HepG2 (cell line): ENCODE measurements around the gene EPS8L3. TPM values are rescaled to one million over a fixed set of nuclear protein-coding genes. Genes with fewer than 3 reads are reported as not detected.

Experiments
- AFF4 ChIP-seq: sonication (generic); formaldehyde crosslinking; IDR thresholded peaks from 2 replicates; pipeline ENCODE4 v1.4.0; 2020; ENCODE audit warnings: missing genetic modification reagents
- ETS1 ChIP-seq: sonication (generic); formaldehyde crosslinking; IDR thresholded peaks from 2 replicates; pipeline ENCODE4 v1.4.0; 2020; ENCODE audit warnings: missing genetic modification reagents
- GLI4 ChIP-seq: sonication (generic); formaldehyde crosslinking; IDR thresholded peaks from 2 replicates; pipeline ENCODE4 v1.5.1; 2020; ENCODE audit warnings: missing genetic modification reagents, mild to moderate bottlenecking, moderate library complexity, borderline replicate concordance
- HCFC1 ChIP-seq: fragments of 150-350 bp; IDR thresholded peaks from 2 replicates; pipeline ENCODE4 v1.6.1; 2014; ENCODE audit warnings: low read depth, low read length
- HIC2 ChIP-seq: sonication (generic); formaldehyde crosslinking; IDR thresholded peaks from 2 replicates; pipeline ENCODE4 v1.9.0; 2022; ENCODE audit warnings: low read depth, missing genetic modification reagents
- LBX2 ChIP-seq: sonication (generic); formaldehyde crosslinking; IDR thresholded peaks from 2 replicates; pipeline ENCODE4 v1.5.0; 2020; ENCODE audit warnings: missing genetic modification reagents, mild to moderate bottlenecking, borderline replicate concordance
- MED13 ChIP-seq: sonication (generic); formaldehyde crosslinking; IDR thresholded peaks from 2 replicates; pipeline ENCODE4 v1.5.0; 2020; ENCODE audit warnings: missing genetic modification reagents
- MEIS1 ChIP-seq: sonication (generic); formaldehyde crosslinking; IDR thresholded peaks from 2 replicates; pipeline ENCODE4 v1.9.0; 2021; ENCODE audit warnings: mild to moderate bottlenecking, missing genetic modification reagents, moderate library complexity, borderline replicate concordance
- MXD4 ChIP-seq: IDR thresholded peaks from 2 replicates; pipeline ENCODE4 v1.6.1; 2016; ENCODE audit warnings: mild to moderate bottlenecking, missing biosample characterization, missing genetic modification reagents
- NRL ChIP-seq: sonication (generic); formaldehyde crosslinking; IDR thresholded peaks from 2 replicates; pipeline ENCODE4 v1.5.0; 2020; ENCODE audit warnings: missing genetic modification reagents, mild to moderate bottlenecking, moderate library complexity, borderline replicate concordance
- PRMT3 ChIP-seq: sonication (generic); formaldehyde crosslinking; IDR thresholded peaks from 2 replicates; pipeline ENCODE4 v1.8.1; 2022; ENCODE audit warnings: low read depth, mild to moderate bottlenecking, moderate library complexity, missing genetic modification reagents, borderline replicate concordance
- RAD51 ChIP-seq: fragments of 450-650 bp; IDR thresholded peaks from 2 replicates; pipeline ENCODE4 v1.6.1; 2016; ENCODE audit warnings: borderline replicate concordance
- SATB2 ChIP-seq: sonication (generic); formaldehyde crosslinking; IDR thresholded peaks from 2 replicates; pipeline ENCODE4 v1.5.0; 2020; ENCODE audit warnings: missing genetic modification reagents
- TBX3 ChIP-seq: fragments of 450-650 bp; IDR thresholded peaks from 2 replicates; pipeline ENCODE4 v1.6.1; 2017; ENCODE audit warnings: antibody characterized with exemption, mild to moderate bottlenecking, inconsistent platforms, borderline replicate concordance
- TCF7 ChIP-seq: sonication (generic); IDR thresholded peaks from 2 replicates; pipeline ENCODE4 v1.6.1; 2016; ENCODE audit warnings: antibody characterized with exemption, low read depth
- ZKSCAN8 ChIP-seq: IDR thresholded peaks from 2 replicates; pipeline ENCODE4 v1.6.1; 2016; ENCODE audit warnings: borderline replicate concordance, missing genetic modification reagents, missing compliant biosample characterization
- ZNF225 ChIP-seq: sonication (generic); formaldehyde crosslinking; IDR thresholded peaks from 2 replicates; pipeline ENCODE4 v1.4.0; 2020; ENCODE audit warnings: mild to moderate bottlenecking, missing genetic modification reagents
- ZNF24 ChIP-seq: fragments of 450-650 bp; IDR thresholded peaks from 2 replicates; pipeline ENCODE4 v1.6.1; 2017; ENCODE audit warnings: antibody characterized with exemption, mild to moderate bottlenecking
- ZNF558 ChIP-seq: sonication (generic); formaldehyde crosslinking; IDR thresholded peaks from 2 replicates; pipeline ENCODE4 v1.9.0; 2022; ENCODE audit warnings: mild to moderate bottlenecking, missing genetic modification reagents, borderline replicate concordance
- ZNF616 ChIP-seq: sonication (generic); formaldehyde crosslinking; IDR thresholded peaks from 2 replicates; pipeline ENCODE4 v1.5.0; 2020; ENCODE audit warnings: low read depth, mild to moderate bottlenecking, missing genetic modification reagents
- ZNF775 ChIP-seq: sonication (generic); formaldehyde crosslinking; IDR thresholded peaks from 2 replicates; pipeline ENCODE4 v1.4.0; 2020; ENCODE audit warnings: missing genetic modification reagents, mild to moderate bottlenecking, moderate library complexity, borderline replicate concordance
- ZNF839 ChIP-seq: sonication (generic); formaldehyde crosslinking; IDR thresholded peaks from 2 replicates; pipeline ENCODE4 v1.4.0; 2020; ENCODE audit warnings: missing genetic modification reagents, mild to moderate bottlenecking, borderline replicate concordance
- ZNF891 ChIP-seq: sonication (generic); formaldehyde crosslinking; IDR thresholded peaks from 2 replicates; pipeline ENCODE4 v1.5.0; 2020; ENCODE audit warnings: mild to moderate bottlenecking, missing genetic modification reagents
- polyA plus RNA-seq, 8 experiments: library from polyadenylated mRNA; depleted of rRNA in 3 of 8; stranded (reverse) in 7 of 8; unstranded in 1 of 8; fragments of >200 nt; fragmentation: Illumina TruSeq in 4 of 8; extraction: Trizol in 4 of 8; gene quantifications; 2 replicates each; pipeline versions ENCODE4 v1.2.1 to v1.2.3, GENCODE V29; 2011 to 2016; ENCODE audit warnings: low read depth in 4 of 8, missing spikeins in 1 of 8, mixed read lengths in 1 of 8; ENCODE audit not compliant: insufficient read depth in 1 of 8
- total RNA-seq, 5 experiments: library from RNA; depleted of rRNA; stranded (reverse); fragments of >200 nt; fragmentation: Illumina TruSeq; extraction: Trizol; gene quantifications; 2 replicates each; pipeline ENCODE4 v1.2.3, GENCODE V29; 2016; ENCODE audit warnings: low read depth in 1 of 5

Gene EPS8L3
- total and polyA plus RNA-seq, 2 of the 13 experiments (the other 11 are each of a cell fraction or from before 2014, with no cell fraction given), result 18.2 to 106 TPM

- TF ChIP-seq AFF4 (CRISPR knock-in tag), result no peak
- TF ChIP-seq ZNF225 (CRISPR knock-in tag), result no peak
- TF ChIP-seq SATB2 (CRISPR knock-in tag), result no peak
- TF ChIP-seq TBX3, result no peak
- no peak for TF ChIP-seq ZNF558 (CRISPR knock-in tag)
- TF ChIP-seq GLI4 (CRISPR knock-in tag), result no peak
- no peak for TF ChIP-seq LBX2
- TF ChIP-seq ETS1 (CRISPR knock-in tag), result no peak
- no peak for TF ChIP-seq MED13 (CRISPR knock-in tag)
- TF ChIP-seq HIC2 (CRISPR knock-in tag), result no peak
- TF ChIP-seq TCF7, result no peak
- TF ChIP-seq NRL, result 0 out of 2 replicates have a peak, but pooled peaks have one; percentile 40
- no peak for TF ChIP-seq ZNF616 (CRISPR knock-in tag)
- TF ChIP-seq MEIS1 (CRISPR knock-in tag), result peak; percentile 61; the same call in 1 of the 2 replicates
- TF ChIP-seq RAD51, result no peak
- TF ChIP-seq ZNF891 (CRISPR knock-in tag), result no peak
- TF ChIP-seq ZNF24, result no peak
- TF ChIP-seq PRMT3, result no peak
- TF ChIP-seq MXD4 (CRISPR knock-in tag), result peak; percentile 69; the same call in 1 of the 2 replicates
- no peak for TF ChIP-seq ZNF775 (CRISPR knock-in tag)
- no peak for TF ChIP-seq HCFC1
- no peak for TF ChIP-seq ZNF839
- no peak for TF ChIP-seq ZKSCAN8 (CRISPR knock-in tag)
Measured at GRCh38 chr1:109773203-109773899, 9.6 kb upstream of the EPS8L3 start (continued).
